Stimulated activated CD8-positive, alpha-beta memory T cell treated with anti-CD3 and anti-CD28 coated beads, Interleukin-7, amount 100 ng/mL, for 48 hours (primary cell): ENCODE measurements around the gene MCM10.

ENCODE experiments used
- DNase-seq, 2 donors: peaks; one replicate each; pipeline ENCODE4 v3.0.0-alpha.2; 2020; ENCODE audit warnings: low read depth in 1 of 2; ENCODE audit errors: extremely low read depth in 1 of 2

MCM10 gene

GRCh38 chr10:13256627-13257026 is 95.3 kb downstream of the MCM10 start:
- no peak for DNase-seq

- DNase-seq = no peak
These were observed 96.3 kb downstream of the MCM10 start for GRCh38 chr10:13257621-13258140.
